ENCODE results near the gene PODXL. TPM values are rescaled to one million over a fixed set of nuclear protein-coding genes. Genes with fewer than 3 reads are reported as not detected.

PODXL gene
- total RNA-seq, 1 experiment from 2014 or later, result 727 TPM

GRCh38 chr7:131556909-131557651, 652 bp upstream of the PODXL start:
- H3K36me3 Mint-ChIP-seq (ENCODE audit: insufficient read depth in 1 of 3, low read depth in 3 of 3), result peaks cover 35 to 39% (median 38%) of the 10 kb centered on the region in 3 experiments
- peaks cover 5% of the 10 kb centered on the region for H4K20me1 ChIP-seq (ENCODE audit: control insufficient read depth, insufficient read depth, insufficient read length)
- H3K23ac ChIP-seq (ENCODE audit: insufficient read length, low read depth, low read length), result no peak overlapping the region
- no peak overlapping the region for H3K14ac ChIP-seq (ENCODE audit: insufficient read depth, low read length)
- H3K27me3 ChIP-seq (ENCODE audit: insufficient read depth, low read length), result no peaks in the 10 kb centered on the region
- no peak overlapping the region for H3K4ac ChIP-seq (ENCODE audit: low read depth, low read length)
- H3T11ph ChIP-seq (ENCODE audit: low read length), result no peak overlapping the region
- no peak overlapping the region for H2BK20ac ChIP-seq (ENCODE audit: low read depth, low read length, poor library complexity, severe bottlenecking)
- TF ChIP-seq, protein P1, sequence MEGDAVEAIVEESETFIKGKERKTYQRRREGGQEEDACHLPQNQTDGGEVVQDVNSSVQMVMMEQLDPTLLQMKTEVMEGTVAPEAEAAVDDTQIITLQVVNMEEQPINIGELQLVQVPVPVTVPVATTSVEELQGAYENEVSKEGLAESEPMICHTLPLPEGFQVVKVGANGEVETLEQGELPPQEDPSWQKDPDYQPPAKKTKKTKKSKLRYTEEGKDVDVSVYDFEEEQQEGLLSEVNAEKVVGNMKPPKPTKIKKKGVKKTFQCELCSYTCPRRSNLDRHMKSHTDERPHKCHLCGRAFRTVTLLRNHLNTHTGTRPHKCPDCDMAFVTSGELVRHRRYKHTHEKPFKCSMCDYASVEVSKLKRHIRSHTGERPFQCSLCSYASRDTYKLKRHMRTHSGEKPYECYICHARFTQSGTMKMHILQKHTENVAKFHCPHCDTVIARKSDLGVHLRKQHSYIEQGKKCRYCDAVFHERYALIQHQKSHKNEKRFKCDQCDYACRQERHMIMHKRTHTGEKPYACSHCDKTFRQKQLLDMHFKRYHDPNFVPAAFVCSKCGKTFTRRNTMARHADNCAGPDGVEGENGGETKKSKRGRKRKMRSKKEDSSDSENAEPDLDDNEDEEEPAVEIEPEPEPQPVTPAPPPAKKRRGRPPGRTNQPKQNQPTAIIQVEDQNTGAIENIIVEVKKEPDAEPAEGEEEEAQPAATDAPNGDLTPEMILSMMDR (conservative IDR thresholded peaks at IDR 0.05), result no peak
- no peak overlapping the region for H2BK5ac ChIP-seq (ENCODE audit: insufficient read length, low read length)
- no peak overlapping the region for H2AK5ac ChIP-seq (ENCODE audit: insufficient read length, low read length)
- H3K23me2 ChIP-seq (ENCODE audit: insufficient read length, low read depth, low read length, poor library complexity, severe bottlenecking), result peaks cover 31% of the 10 kb centered on the region
- peaks cover 9% of the 10 kb centered on the region; the same call in 1 of the 2 replicates for H3K4me1 ChIP-seq (ENCODE audit: insufficient read depth, low read length)
- H3K79me2 ChIP-seq (ENCODE audit: insufficient read depth, low read length), result peaks cover 42% of the 10 kb centered on the region
- peak overlapping the region; percentile 67 for H3K4me2 ChIP-seq (ENCODE audit: insufficient read depth, insufficient read length, low read length)
- peak; percentile 69 for DNase-seq
- H4K91ac ChIP-seq (ENCODE audit: insufficient read length, low read depth, low read length), result no peak overlapping the region
- no peak overlapping the region for H2BK12ac ChIP-seq (ENCODE audit: insufficient read length, low read depth, low read length)
- no peak overlapping the region for H4K8ac ChIP-seq (replicated peaks; ENCODE audit: insufficient read length, low read depth, low read length)
- H3K4me3 Mint-ChIP-seq, result peak overlapping the region; percentile 69 to 89
- peaks cover 47 to 49% of the 10 kb centered on the region in 2 experiments for H3K4me1 Mint-ChIP-seq
- H3K27me3 Mint-ChIP-seq (ENCODE audit: low read depth), result peaks cover 2% of the 10 kb centered on the region; the same call in 1 of the 2 replicates
- no peak overlapping the region for H2BK15ac ChIP-seq (ENCODE audit: low read depth, low read length)
- no peaks in the 10 kb centered on the region for H3K9me3 ChIP-seq (ENCODE audit: control insufficient read depth, low read depth, low read length)
- no peak overlapping the region for H2AFZ ChIP-seq (ENCODE audit: low read length)
- H3K56ac ChIP-seq (ENCODE audit: insufficient read length, low read depth, low read length), result no peak overlapping the region
- WGBS (ENCODE audit: extremely low coverage, insufficient read length, low lambda C conversion rate), result no CpG with 5 or more reads among the region's 25 CpGs
- peak overlapping the region; percentile 95 to 97 (median 97); a peak in 6 of 7 replicates for H3K27ac Mint-ChIP-seq
- H3K9me3 Mint-ChIP-seq, result peaks cover 3 to 6% of the 10 kb centered on the region in 2 experiments; a peak in 4 of 5 replicates
- no peak overlapping the region for H2BK120ac ChIP-seq (ENCODE audit: low read depth, low read length, poor library complexity, severe bottlenecking)
- peak overlapping the region; percentile 18 for H3K18ac ChIP-seq (ENCODE audit: insufficient read length, low read depth, low read length)
- peak overlapping the region; percentile 49 for H3K27ac ChIP-seq (ENCODE audit: insufficient read length, low read depth, low read length)
- H3K79me1 ChIP-seq (ENCODE audit: insufficient read depth, low read depth, low read length, poor library complexity, severe bottlenecking), result no peaks in the 10 kb centered on the region
- peak overlapping the region; percentile 55 for H3K9ac ChIP-seq (ENCODE audit: extremely low read depth, insufficient read length, low read length)
- no peak overlapping the region for H4K5ac ChIP-seq (ENCODE audit: insufficient read length, low read depth, low read length)
